HTERT RPE-1 (cell line): ENCODE data around the gene PACSIN1.

ENCODE experiments used
- in situ Hi-C: fragments of 300-500 bp; cut with MboI; formaldehyde crosslinking; loops from 4 replicates; pipeline ENCODE4 v1.14.3; 2020; ENCODE audit warnings: low sequenced_read_pairs

PACSIN1 gene

DNA sequence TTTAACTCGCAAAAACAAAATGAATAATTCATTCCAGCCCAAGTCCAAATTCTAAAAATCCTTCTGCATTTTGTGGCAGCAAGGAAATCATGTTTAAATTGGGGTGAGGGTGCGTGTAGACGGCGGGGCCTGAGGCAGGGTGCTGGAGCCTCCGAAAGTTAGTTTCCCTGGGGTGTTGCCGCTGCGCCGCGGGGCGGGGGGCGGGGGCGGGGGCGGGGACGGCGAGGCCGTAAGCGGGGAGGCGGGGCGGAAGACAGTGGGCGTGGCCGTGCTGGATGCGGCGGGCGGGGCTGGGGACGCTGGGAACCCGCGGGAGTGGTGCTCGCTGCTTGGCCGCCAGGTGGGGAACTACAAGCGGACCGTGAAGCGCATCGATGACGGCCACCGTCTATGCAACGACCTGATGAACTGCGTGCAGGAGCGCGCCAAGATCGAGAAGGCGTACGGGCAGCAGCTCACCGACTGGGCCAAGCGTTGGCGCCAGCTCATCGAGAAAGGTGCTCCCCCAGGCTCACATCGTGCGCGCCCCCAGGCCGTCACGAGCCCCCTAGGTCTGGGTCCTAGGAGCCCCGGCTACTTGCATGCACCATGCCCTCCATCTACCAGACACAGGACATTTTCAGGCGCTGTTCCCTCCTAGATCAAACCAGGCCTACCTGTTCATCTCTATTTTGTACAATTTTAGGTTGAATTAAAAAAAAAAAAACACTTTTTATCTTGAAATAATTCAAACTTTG is 61.3 kb downstream of the PACSIN1 start:
- in situ Hi-C loops: no loop called here

DNA sequence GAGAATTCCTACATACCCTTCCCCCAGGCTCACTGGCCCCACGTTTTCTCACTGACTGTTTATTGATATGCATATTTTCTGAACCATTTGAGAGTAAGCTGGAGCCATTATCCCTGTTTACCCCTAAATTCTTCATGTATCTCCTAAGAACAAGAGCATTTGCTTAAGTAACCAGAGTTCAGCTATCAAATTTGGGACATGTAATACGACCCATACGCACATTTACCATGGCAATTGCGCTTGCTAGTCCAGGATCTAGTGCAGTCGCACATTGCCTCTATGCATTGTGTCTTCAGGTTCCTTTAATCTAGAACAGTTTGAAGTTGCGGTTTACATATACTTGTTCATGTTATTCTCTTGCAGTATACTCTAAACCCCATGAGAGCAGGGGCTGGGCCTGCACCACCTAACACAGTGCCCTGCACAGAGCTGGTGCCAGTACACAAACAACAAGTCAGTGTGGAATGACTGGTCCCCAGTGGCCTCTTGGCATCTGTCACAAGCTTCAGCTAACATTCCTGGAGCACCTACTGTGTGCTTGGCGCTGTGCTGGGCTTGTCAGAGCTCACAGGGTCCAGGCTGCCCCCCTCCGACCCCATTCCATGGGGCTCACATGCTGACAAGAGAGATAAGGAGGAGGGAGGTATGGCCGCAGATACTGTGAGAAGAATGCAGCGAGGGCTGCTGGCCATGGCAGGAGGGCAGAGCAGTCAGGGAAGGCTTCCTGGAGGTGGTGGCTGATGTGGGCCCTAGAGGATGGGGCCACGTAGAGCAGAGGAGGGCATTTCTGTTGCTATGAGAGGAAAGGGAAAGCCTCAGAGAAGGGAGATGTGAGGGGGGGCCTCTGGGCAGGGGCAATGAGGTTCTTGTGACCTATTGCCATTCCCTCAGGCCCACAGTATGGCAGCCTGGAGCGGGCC is 62.1 kb downstream of the PACSIN1 start:
- in situ Hi-C loops: no loop called here

- in situ Hi-C loops: no loop called here
These were observed 63.3 kb downstream of the PACSIN1 start for GRCh38 chr6:34528996-34529664.

- in situ Hi-C loops: no loop called here
These were observed 63.9 kb downstream of the PACSIN1 start for GRCh38 chr6:34529665-34530327.

DNA sequence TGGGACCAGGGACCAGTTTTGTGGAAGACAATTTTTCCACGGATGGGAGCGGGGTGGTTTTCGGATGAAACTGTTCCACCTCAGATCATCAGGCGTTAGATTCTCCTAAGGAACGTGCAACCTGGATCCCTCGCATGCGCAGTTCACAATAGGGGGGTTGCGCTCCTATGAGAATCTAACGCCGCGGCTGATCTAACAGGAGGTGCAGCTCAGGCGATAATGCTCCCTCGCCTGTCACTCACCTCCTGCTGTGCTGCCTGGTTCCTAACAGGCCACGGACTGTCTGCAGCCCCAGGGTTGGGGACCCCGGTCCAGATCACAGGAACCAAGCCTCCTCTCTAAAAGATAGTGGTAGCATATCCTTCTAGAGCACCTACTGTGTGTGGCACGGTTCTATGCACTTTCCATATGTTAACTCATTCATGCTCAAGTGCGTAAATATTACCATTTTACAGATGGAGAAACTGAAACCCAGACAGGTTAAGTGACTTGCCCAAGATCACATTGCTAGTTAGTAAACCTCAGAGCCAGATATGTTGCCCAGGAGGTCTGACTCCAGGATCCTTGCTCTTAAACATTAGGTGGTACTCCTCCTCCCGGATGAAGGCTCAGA is 65.0 kb downstream of the PACSIN1 start:
- in situ Hi-C loops: no loop called here

DNA sequence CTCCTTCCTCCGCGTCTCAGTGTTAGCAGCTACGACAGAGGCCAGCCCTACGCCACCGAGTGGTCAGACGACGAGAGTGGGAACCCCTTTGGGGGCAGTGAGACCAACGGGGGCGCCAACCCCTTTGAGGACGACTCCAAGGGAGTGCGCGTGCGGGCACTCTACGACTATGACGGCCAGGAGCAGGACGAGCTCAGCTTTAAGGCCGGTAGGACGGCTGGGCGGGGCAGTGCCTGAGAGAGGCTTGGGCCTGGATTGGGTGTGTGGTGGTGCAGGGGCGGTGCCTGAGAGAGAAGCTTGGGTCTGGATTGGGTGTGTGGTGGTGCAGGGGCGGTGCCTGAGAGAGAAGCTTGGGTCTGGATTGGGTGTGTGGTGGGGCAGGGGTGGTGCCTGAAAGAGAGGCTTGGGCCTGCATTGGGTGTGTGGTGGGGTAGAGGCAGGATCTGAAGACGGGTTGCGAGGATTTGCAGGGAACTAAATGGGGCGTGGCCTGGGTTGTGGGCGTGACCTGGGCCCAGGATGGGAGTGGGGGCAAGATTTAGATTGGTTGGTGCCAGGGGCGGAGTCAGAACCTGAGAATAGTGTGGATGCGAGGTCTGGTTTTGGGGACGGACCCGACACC is 65.8 kb downstream of the PACSIN1 start:
- in situ Hi-C loops: no loop called here

DNA sequence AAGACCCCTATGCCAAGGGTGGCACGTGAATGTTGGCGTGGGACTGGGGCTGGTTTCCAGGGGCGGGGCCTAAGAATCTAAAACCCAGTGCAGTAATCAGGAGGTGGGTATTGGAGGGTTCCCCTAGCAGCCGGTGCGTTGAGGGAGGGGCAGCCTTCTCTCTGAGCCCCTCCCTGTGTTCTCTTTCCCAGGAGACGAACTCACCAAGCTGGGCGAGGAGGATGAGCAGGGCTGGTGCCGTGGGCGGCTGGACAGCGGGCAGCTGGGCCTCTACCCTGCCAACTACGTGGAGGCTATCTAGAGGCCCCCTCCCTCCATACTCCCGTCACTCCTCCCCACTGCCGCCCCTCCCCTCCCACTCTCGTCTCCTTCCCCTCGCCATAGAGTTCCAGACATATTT is 66.4 kb downstream of the PACSIN1 start:
- in situ Hi-C loops: no loop called here

GRCh38 chr6:34534146-34534545 is 68.3 kb downstream of the PACSIN1 start:
- in situ Hi-C loops: no loop called here

DNA sequence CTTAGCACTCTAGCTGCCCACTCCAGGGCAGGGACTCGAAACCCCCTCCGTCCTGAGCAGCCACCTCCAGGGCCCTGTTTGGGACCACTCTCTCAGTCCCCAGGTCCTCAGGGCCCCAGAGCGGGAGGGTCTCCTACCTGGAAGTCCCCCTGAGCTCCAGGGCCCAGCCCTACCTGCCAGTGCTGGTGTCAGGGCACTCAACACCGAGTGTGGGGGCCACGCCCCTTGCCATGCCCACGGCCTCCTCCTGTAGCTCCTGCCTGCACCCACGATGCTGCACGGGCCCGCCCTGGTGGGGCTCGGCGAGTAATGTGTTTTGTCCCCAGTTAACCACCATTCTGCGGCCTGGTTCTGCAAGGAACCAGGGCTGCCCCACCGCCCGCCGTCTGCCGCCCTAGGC is 68.8 kb downstream of the PACSIN1 start:
- in situ Hi-C loops: no loop called here

DNA sequence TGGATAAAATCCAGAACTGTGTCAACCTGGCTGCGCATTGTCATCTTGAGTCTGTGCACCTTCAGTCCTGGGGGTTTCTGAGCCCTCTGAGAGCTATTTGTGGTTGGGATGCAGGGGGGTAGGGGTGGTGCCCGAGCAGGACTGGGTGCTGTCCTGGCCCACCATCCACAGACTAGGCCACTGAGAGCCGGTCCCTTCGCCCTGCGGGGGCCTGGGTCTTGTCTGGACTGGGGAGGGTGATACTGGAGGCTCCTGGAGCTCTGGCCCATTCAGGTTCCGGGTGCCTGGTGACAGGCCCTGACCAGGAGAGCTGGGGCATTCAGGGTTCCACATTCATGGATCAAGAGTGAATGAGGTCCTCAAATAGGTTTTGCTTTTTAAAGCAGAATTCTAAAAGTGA is 69.3 kb downstream of the PACSIN1 start:
- in situ Hi-C loops: no loop called here

- in situ Hi-C loops: no loop called here
These were observed 69.8 kb downstream of the PACSIN1 start for GRCh38 chr6:34535646-34536045.

- in situ Hi-C loops: no loop called here
These were observed 70.5 kb downstream of the PACSIN1 start for GRCh38 chr6:34536251-34536958.

DNA sequence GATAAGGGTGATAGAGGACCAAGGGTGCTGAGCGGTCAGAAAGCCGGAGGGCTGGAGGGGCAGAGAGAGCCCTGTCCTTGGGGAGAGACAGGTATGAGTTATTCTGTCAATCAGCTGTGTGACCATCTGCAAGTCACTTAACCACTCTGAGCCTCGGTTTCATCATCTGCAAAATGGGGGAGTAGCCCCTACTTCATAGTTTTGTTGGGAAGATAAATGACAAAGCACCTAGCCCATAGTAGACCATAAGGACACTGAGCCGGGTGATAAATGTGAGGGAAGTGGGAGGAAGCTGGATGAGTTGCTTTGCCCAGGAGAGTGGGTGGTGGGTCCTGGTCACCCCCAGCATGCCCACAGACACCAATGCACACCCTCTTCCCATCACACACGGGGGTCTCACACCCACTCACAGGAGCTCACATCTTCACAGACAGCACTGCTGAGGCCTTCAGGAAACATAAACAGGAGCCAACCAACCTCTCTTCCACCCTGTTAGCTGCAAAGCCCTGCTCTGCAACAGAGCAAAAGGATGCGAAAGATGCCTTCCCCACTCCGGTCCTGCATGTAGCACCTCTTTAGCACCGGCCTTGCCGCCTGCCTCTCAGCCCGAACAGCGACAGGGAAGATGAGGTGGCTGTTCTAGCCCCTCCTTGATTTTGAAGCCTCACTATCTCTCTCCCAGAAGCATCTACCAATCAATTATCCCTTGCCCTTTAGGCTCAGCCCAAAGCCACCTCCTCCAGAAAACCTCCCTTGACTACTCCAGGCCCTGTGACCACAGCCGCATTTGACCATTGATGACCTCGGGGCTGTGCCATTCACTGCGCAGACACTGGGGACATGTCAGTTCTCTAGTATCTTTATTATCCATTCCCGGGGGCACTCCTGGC is 71.3 kb downstream of the PACSIN1 start:
- in situ Hi-C loops: no loop called here

DNA sequence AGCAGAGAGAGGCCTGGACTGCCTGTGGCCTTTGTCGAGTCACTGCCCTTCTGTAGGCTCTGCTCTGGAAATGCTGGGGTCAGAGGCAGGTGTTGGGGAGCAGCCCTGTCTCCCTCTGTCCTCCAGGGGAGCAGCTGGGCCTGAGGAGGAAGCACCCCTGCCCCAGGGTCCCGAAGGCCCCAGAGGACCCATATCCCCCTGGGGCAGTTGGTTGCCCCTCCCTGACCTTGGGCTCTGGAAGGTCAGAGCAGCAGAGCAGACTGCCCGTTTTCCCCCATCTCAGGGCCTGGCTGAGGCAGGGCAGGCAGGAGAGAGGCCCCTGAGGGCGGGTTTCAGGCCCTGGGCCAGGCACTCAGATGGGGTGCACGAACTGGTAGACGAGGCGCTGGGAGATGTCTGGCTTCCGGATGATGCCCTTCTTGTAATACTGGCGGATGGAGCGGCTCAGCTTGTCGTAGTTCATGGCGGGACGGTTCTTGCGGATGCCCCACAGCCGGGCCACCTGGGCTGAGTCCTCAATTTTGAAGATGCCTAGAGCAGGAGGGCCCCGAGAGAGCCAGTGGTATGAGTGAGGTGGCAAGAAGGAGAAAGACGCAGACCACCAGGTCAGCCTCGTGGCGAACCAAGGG is 72.2 kb downstream of the PACSIN1 start:
- in situ Hi-C loops: no loop called here

- in situ Hi-C loops: no loop called here
These were observed 72.7 kb downstream of the PACSIN1 start for GRCh38 chr6:34538581-34538980.

DNA sequence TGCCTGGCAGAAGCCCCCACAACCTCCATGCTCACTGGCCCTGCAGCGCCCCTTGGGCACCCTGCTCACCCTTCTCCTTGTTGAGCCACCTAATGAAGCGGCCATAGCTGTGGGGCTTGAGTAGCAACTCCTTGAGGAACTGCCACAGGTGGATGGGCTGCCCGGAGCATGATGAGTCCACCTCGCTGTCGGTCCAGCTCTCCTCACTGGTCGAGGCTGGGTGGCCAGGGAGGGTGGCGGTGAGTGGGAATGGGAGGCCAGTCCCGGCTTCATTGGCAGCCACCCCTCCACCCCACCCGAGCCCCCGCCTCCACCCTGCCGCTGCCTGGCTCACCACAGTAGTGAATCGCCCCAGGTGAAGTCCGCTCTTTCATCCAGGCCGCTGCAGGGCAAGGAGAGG is 73.3 kb downstream of the PACSIN1 start:
- in situ Hi-C loops: no loop called here

DNA sequence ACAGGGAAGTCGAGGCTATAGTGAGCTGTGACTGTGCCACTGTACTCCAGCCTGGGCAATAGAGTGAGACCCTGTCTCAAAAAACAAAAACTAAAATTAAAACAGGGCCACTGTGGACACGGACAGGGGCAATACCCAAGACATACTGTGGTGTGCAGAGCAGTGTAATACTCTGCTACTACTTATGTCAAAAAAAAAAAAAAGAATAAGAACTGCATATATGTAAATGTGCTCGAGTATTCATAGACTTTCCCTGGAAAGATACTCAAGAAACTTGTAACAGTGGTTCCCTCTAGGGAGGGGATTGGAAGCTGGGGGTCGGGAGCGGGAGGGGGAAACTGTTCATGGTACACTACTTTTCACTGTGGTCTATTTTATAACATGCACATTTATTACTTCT is 74.3 kb downstream of the PACSIN1 start:
- in situ Hi-C loops: no loop called here

DNA sequence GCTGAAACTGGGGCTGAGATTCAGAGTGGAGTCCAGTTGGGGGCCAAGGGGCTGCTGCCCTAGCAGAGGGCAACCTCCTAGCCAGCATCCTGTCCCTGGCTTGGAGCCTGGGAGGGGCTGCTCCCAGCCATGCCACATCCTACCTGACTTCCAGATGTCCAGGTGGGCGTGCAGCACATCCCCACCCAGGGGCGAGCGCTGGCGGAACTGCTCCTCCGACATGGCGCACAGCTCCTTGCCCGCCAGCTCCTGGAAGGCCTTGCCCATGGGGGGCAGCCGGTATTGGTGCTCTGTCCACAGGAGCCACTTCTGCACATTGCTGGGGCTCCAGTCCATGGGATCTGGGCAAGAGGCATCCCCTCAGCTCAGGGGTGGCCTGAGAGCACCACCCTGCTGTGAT is 75.0 kb downstream of the PACSIN1 start:
- in situ Hi-C loops: no loop called here
